GM23338 (cell line): Measurements from ENCODE around the gene TCF3.

Experiments
- CREB1 ChIP-seq: fragments of 250-450 bp; sonication (Bioruptor Pico); IDR thresholded peaks from 2 replicates; pipeline ENCODE4 v1.5.0; 2020; ENCODE audit warnings: low read depth, mild to moderate bottlenecking, moderate library complexity
- CTCF ChIP-seq, 2 experiments: fragments of 200-600 bp in 1 of 2; sonication (generic) in 1 of 2; conservative IDR thresholded peaks; 2 replicates each; pipeline versions ENCODE4 v1.5.1 to v1.6.1; 2016 to 2017; ENCODE audit warnings: antibody characterized with exemption in 2 of 2, low read depth in 2 of 2, mild to moderate bottlenecking in 2 of 2, moderate library complexity in 1 of 2
- EZH2 ChIP-seq: fragments of 200-600 bp; sonication (generic); IDR thresholded peaks from one replicate; pipeline ENCODE4 v1.8.0; 2017; ENCODE audit warnings: antibody characterized with exemption, mild to moderate bottlenecking, low read depth; ENCODE audit not compliant: unreplicated experiment
- EZH2phosphoT487 ChIP-seq: fragments of 200-600 bp; sonication (generic); IDR thresholded peaks from one replicate; pipeline ENCODE4 v1.8.1; 2018; ENCODE audit warnings: antibody characterized with exemption; ENCODE audit not compliant: unreplicated experiment
- JUNB ChIP-seq: IDR thresholded peaks from one replicate; pipeline ENCODE4 v1.6.1; 2016; ENCODE audit warnings: antibody characterized with exemption; ENCODE audit not compliant: unreplicated experiment
- POLR2AphosphoS5 ChIP-seq: IDR thresholded peaks from 2 replicates; pipeline ENCODE4 v1.6.1; 2016; ENCODE audit warnings: antibody characterized with exemption, low read depth
- REST ChIP-seq: IDR thresholded peaks from one replicate; pipeline ENCODE4 v1.6.1; 2018; ENCODE audit warnings: antibody characterized with exemption; ENCODE audit not compliant: unreplicated experiment
- ZNF114 ChIP-seq: fragments of 250-450 bp; sonication (Bioruptor Pico); IDR thresholded peaks from 2 replicates; pipeline ENCODE4 v1.5.0; 2020; ENCODE audit warnings: mild to moderate bottlenecking, moderate library complexity
- ZNF331 ChIP-seq: fragments of 250-450 bp; sonication (Bioruptor Pico); IDR thresholded peaks from 2 replicates; pipeline ENCODE4 v1.5.0; 2020; ENCODE audit warnings: low read depth, mild to moderate bottlenecking, moderate library complexity

GRCh38 chr19:1629256-1629808, 23.1 kb downstream of the TCF3 start:
- TF ChIP-seq EZH2 (no peak), JUNB (no peak), CTCF (conservative IDR thresholded peaks at IDR 0.05; ENCODE audit: low read depth in 2 of 2) (no peak), POLR2AphosphoS5 (no peak), EZH2phosphoT487 (no peak), REST (no peak), CREB1 (CRISPR knock-in tag) (no peak), ZNF114 (CRISPR knock-in tag) (no peak), ZNF331 (CRISPR knock-in tag) (no peak)
